Rectal smooth muscle tissue (tissue), 1 donor: ENCODE results near the gene EFEMP1.

Experiments
- H3K27ac ChIP-seq: one replicate; pipeline ENCODE4 v1.7.0; 2013; ENCODE audit warnings: low read depth, low read length, inconsistent platforms
- H3K27me3 ChIP-seq: one replicate; pipeline ENCODE4 v1.7.0; 2013; ENCODE audit warnings: low read length; ENCODE audit not compliant: control insufficient read depth, insufficient read depth
- H3K36me3 ChIP-seq: one replicate; pipeline ENCODE4 v1.7.0; 2013; ENCODE audit warnings: low read length; ENCODE audit not compliant: control insufficient read depth, insufficient read depth
- H3K4me1 ChIP-seq: one replicate; pipeline ENCODE4 v1.7.0; 2013; ENCODE audit warnings: low read length; ENCODE audit not compliant: control insufficient read depth, insufficient read depth
- H3K4me3 ChIP-seq: one replicate; pipeline ENCODE4 v1.7.0; 2013; ENCODE audit warnings: low read length
- H3K9ac ChIP-seq: one replicate; pipeline ENCODE4 v1.7.0; 2013; ENCODE audit warnings: low read length

The EFEMP1 gene

GRCh38 chr2:55951533-55951932 is 28.0 kb upstream of the EFEMP1 start:
- no peaks in the 10 kb centered on the region for H3K36me3 ChIP-seq
- H3K4me1 ChIP-seq: no peaks in the 10 kb centered on the region
- no peak overlapping the region for H3K4me3 ChIP-seq
- no peak overlapping the region for H3K9ac ChIP-seq
- no peak overlapping the region for H3K27ac ChIP-seq
- no peaks in the 10 kb centered on the region for H3K27me3 ChIP-seq

GRCh38 chr2:55949613-55950012 is 26.0 kb upstream of the EFEMP1 start:
- H3K4me3 ChIP-seq: no peak overlapping the region
- H3K36me3 ChIP-seq: no peaks in the 10 kb centered on the region
- no peak overlapping the region for H3K27ac ChIP-seq
- H3K4me1 ChIP-seq: no peaks in the 10 kb centered on the region
- H3K27me3 ChIP-seq: no peaks in the 10 kb centered on the region
- H3K9ac ChIP-seq: no peak overlapping the region

GRCh38 chr2:55949211-55949610 is 25.6 kb upstream of the EFEMP1 start:
- Histone ChIP-seq H3K4me1 (no peaks in the 10 kb centered on the region), H3K9ac (no peak overlapping the region), H3K4me3 (no peak overlapping the region), H3K27me3 (no peaks in the 10 kb centered on the region), H3K27ac (no peak overlapping the region), H3K36me3 (no peaks in the 10 kb centered on the region)

DNA sequence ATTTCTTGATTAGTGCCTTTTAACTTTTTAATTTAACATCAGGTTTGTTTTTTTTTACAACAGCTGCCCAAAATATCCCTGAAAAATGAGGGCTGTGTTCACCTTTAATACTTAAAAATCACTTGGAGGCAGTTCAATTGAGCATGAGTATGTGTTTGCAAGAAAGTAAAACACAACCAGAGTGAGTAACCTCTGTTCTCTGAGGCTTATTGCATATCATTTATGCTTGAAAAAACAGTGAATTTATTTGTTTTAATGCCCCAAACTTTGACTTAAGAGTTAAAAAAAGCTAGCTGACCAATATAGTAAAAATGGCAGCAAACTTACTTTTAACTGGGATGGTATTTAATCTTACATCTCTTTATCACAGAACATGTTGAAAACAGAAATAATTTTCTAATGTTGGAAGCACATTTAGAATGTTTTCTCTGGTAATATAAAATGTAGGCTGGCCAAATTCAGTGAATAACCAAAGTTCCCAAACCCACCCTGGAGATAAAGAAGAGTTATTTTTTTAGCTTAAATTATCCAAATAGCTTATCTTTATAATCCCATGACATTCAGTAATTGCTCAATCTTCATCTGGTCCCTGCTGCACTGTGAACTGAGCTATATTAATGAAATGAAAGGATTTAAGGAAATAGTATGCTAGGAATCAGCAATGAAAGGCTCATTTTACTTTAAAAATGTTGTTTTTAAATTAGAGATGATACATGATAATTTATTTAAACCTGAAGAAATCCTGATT is 24.8 kb upstream of the EFEMP1 start:
- H3K27me3 ChIP-seq: no peaks in the 10 kb centered on the region
- H3K36me3 ChIP-seq: no peaks in the 10 kb centered on the region

DNA sequence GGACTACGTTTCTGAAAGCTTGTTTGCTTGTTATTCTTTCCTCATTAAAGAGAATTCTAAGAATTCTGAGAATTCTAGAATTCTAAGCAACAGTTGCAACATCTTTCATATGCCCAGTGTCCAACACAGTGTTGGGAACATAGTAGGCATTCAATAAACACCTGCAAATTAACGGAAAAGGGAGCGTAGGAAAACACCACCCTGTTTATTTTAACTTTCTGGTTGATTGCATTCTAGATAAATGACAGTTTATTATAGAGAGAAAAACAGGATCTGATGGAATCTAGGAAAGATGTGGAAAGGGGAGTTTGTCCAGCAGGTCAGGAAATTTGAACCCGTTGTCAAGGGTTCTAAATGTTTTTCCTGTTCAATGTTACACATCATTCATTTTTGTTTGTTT is 24.2 kb upstream of the EFEMP1 start:
- no peaks in the 10 kb centered on the region for H3K36me3 ChIP-seq
- H3K27me3 ChIP-seq: no peaks in the 10 kb centered on the region
- H3K9ac ChIP-seq: no peak overlapping the region
- no peaks in the 10 kb centered on the region for H3K4me1 ChIP-seq
- H3K27ac ChIP-seq: no peak overlapping the region
- no peak overlapping the region for H3K4me3 ChIP-seq

More for the DNA sequence above, 24.8 kb upstream of the EFEMP1 start:
- Histone ChIP-seq H3K4me3 (no peak overlapping the region), H3K4me1 (no peaks in the 10 kb centered on the region), H3K9ac (no peak overlapping the region), H3K27ac (no peak overlapping the region)

DNA sequence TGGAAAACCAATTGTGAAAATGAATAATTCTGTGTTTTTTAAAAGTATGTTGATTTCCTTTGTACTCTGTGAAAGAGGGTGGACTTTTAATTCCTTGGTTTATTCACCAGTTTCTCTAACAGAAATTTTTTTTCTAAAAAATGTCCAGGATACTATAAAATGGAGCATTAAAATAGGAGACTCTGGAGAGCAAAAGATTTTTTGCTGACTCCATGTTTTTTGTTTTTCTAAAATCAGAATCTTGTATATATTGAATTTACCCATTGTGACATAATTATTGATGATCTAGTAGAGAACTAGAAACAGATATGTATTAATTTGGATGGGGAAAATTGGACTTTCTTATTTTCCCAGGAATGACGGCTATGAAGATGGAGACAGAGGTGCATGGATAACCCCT is 23.2 kb upstream of the EFEMP1 start:
- H3K27me3 ChIP-seq: no peaks in the 10 kb centered on the region
- H3K9ac ChIP-seq: no peak overlapping the region
- no peak overlapping the region for H3K4me3 ChIP-seq
- no peaks in the 10 kb centered on the region for H3K36me3 ChIP-seq
- H3K4me1 ChIP-seq: no peaks in the 10 kb centered on the region
- no peak overlapping the region for H3K27ac ChIP-seq

DNA sequence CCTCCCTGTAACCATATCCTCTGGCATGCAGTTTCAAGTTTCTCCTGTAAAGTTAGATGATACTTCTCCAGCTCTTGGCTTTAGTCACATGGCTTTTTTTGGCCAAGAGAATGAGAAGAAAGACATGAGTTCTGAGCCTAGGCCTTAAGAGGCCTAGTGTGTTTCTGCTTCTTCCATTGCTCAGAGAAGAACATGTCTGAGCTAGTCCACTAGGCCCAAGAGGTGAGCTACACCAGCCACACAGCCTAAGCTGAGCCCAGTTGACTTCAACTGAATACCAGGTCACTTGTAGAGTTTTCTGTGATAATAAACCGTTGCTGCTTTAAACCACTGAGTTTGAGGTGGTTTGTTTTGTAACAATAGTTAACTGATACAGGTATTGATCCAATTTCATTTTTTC is 19.9 kb upstream of the EFEMP1 start:
- H3K27me3 ChIP-seq: no peaks in the 10 kb centered on the region
- no peak overlapping the region for H3K9ac ChIP-seq
- H3K27ac ChIP-seq: no peak overlapping the region
- no peaks in the 10 kb centered on the region for H3K36me3 ChIP-seq
- no peak overlapping the region for H3K4me3 ChIP-seq
- no peaks in the 10 kb centered on the region for H3K4me1 ChIP-seq

DNA sequence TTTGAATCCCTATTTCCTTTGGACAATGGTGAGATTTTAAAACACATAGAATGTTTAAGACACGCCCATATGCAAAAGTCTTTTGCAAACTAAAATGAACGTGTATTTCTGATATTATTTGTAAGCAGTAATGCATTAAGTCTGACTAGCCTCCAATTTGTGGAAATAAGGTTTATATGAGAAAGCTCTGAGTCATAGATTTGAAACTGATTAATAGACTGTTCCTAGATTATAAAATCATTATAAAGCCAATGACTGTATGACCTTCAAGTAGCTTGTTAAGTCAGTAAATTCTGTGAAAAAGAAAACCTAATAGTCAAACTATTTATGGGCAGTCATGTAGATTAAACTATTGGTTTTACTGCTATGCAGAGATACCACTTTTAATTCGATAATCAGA is 12.8 kb upstream of the EFEMP1 start:
- no peak overlapping the region for H3K27ac ChIP-seq
- H3K27me3 ChIP-seq: no peaks in the 10 kb centered on the region
- no peaks in the 10 kb centered on the region for H3K4me1 ChIP-seq
- H3K9ac ChIP-seq: no peak overlapping the region
- no peaks in the 10 kb centered on the region for H3K36me3 ChIP-seq
- no peak overlapping the region for H3K4me3 ChIP-seq

- no peak overlapping the region for H3K27ac ChIP-seq
- H3K9ac ChIP-seq: no peak overlapping the region
- H3K4me1 ChIP-seq: no peaks in the 10 kb centered on the region
- H3K27me3 ChIP-seq: no peaks in the 10 kb centered on the region
- no peak overlapping the region for H3K4me3 ChIP-seq
- H3K36me3 ChIP-seq: no peaks in the 10 kb centered on the region
Observed at GRCh38 chr2:55934337-55934736, 10.8 kb upstream of the EFEMP1 start.

- Histone ChIP-seq H3K9ac (no peak overlapping the region), H3K27me3 (no peaks in the 10 kb centered on the region), H3K4me3 (no peak overlapping the region), H3K27ac (no peak overlapping the region), H3K4me1 (no peaks in the 10 kb centered on the region), H3K36me3 (no peaks in the 10 kb centered on the region)
Observed at GRCh38 chr2:55932843-55933242, 9.3 kb upstream of the EFEMP1 start.

- Histone ChIP-seq H3K9ac (no peak overlapping the region), H3K4me3 (no peak overlapping the region), H3K4me1 (no peaks in the 10 kb centered on the region), H3K27ac (no peak overlapping the region), H3K36me3 (no peaks in the 10 kb centered on the region), H3K27me3 (no peaks in the 10 kb centered on the region)
Observed at GRCh38 chr2:55931281-55931680, 7.7 kb upstream of the EFEMP1 start.

DNA sequence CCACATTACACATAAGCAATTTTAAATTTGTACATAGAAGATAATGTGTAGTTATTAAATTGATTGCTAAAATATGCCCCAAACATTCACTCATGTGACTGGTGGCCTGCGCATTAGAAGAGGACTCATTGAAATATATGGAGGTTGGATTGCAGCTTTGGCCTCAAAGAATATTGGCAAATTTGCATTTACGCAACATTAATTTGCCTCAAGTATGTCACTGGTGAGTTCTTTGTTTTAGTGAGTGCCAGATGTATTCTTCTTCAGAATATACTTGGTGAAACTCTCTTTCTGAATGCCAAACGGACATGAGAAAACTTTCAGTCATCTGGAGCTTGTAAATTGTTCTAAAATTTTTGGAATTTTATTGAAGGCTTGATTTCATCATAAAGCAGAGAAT is 5.9 kb upstream of the EFEMP1 start:
- Histone ChIP-seq H3K27me3 (no peaks in the 10 kb centered on the region), H3K4me3 (no peak overlapping the region), H3K36me3 (no peaks in the 10 kb centered on the region), H3K4me1 (no peaks in the 10 kb centered on the region), H3K9ac (no peak overlapping the region), H3K27ac (no peak overlapping the region)

DNA sequence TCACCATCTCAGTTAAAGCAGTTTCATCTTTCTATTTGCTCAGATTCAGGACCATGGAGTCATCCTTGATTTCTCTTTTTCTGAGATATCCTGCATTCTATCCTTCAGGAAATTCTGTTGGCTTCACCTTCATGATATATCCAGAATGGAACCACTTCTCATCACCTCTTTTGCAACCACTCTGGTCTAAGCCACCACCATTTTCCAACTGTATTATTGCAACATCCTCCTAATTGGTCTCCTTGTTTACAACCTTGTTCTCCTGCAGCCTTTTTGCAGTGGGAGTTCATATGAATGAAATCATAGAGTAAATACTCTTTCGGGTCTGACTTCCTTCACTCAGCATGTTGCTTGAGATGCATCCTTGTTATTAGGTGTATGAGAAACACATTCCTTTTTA is 3.4 kb upstream of the EFEMP1 start:
- Histone ChIP-seq H3K4me1 (no peaks in the 10 kb centered on the region), H3K4me3 (no peak overlapping the region), H3K36me3 (no peaks in the 10 kb centered on the region), H3K27me3 (no peaks in the 10 kb centered on the region), H3K27ac (no peak overlapping the region), H3K9ac (no peak overlapping the region)
